Vagina (tissue), 2 donors: Measurements from ENCODE around the gene ALG3. TPM values are rescaled to one million over a fixed set of nuclear protein-coding genes. Genes with fewer than 3 reads are reported as not detected.

ENCODE experiments used
- DNase-seq, 2 donors: peaks; one replicate each; pipeline ENCODE4 v3.0.0-alpha.2; 2017; ENCODE audit errors: extremely low spot score in 2 of 2
- H3K27ac ChIP-seq: fragments of 200-600 bp; sonication (generic); one replicate; pipeline ENCODE4 v1.5.1; 2019
- H3K27me3 ChIP-seq: fragments of 200-600 bp; sonication (generic); one replicate; pipeline ENCODE4 v1.5.1; 2019
- H3K36me3 ChIP-seq, 2 donors: fragments of 200-600 bp; sonication (generic); one replicate each; pipeline ENCODE4 v1.5.1; 2017 to 2019
- H3K4me1 ChIP-seq: fragments of 200-600 bp; sonication (generic); one replicate; pipeline ENCODE4 v1.5.1; 2019
- H3K4me3 ChIP-seq, 2 donors: fragments of 200-600 bp; sonication (generic); 1 replicate in 1 of 2; 2 replicates in 1 of 2; pipeline ENCODE4 v1.5.1; 2016 to 2019
- H3K9me3 ChIP-seq: fragments of 200-600 bp; sonication (generic); one replicate; pipeline ENCODE4 v1.5.1; 2019
- POLR2A ChIP-seq, 2 donors: fragments of 450-650 bp; IDR thresholded peaks; one replicate each; pipeline ENCODE4 v1.6.1; 2017; ENCODE audit warnings: antibody characterized with exemption in 2 of 2, mild to moderate bottlenecking in 2 of 2, moderate library complexity in 2 of 2
- POLR2AphosphoS5 ChIP-seq, 2 donors: sonication (generic); formaldehyde crosslinking; IDR thresholded peaks; one replicate each; pipeline ENCODE4 v1.9.0; 2017; ENCODE audit warnings: antibody characterized with exemption in 2 of 2, mild to moderate bottlenecking in 2 of 2, low read depth in 1 of 2; ENCODE audit not compliant: insufficient read depth in 1 of 2
- intact Hi-C: fragments of 100-400 bp; cut with DNase I; formaldehyde crosslinking; loops from one replicate; pipeline ENCODE4 v1.15.1; 2023
- total RNA-seq: library from RNA; depleted of rRNA; stranded (reverse); fragments of >200 nt; gene quantifications from one replicate; pipeline ENCODE4 v1.2.3, GENCODE V29; 2016
- TF ChIP-seq, protein P1 (sequence below), 3 experiments: fragments of 450-650 bp in 2 of 3; fragments of 200-600 bp in 1 of 3; sonication (generic) in 1 of 3; IDR thresholded peaks; one replicate each; pipeline ENCODE4 v1.5.1; 2017 to 2019; ENCODE audit warnings: antibody characterized with exemption in 3 of 3, mild to moderate bottlenecking in 2 of 3, moderate library complexity in 2 of 3

The ALG3 gene
- total RNA-seq, 1 donor from 2014 or later = 58.2 TPM

DNA sequence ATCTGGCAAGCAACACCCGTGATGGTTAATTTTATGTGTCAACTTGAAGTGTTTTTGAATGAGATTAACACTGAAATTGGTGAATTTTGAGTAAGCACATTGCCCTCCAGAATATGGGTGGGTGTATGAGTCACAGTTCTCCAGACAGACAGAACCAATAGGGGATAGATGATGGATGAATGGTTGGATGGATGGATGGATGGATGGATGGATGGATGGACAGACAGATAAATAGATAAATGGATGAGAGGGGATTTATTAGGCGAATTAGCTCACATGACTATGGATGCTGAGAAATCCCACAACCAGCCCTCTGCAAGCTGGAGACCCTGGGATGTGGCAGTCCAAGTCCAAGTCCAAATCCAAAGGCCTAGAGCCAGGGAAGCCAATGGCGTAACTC is 24.8 kb downstream of the ALG3 start:
- no peak for TF ChIP-seq POLR2AphosphoS5 (IDR thresholded peaks at IDR 0.05; ENCODE audit: insufficient read depth in 1 of 2, low read depth in 1 of 2)
- TF ChIP-seq, protein P1, sequence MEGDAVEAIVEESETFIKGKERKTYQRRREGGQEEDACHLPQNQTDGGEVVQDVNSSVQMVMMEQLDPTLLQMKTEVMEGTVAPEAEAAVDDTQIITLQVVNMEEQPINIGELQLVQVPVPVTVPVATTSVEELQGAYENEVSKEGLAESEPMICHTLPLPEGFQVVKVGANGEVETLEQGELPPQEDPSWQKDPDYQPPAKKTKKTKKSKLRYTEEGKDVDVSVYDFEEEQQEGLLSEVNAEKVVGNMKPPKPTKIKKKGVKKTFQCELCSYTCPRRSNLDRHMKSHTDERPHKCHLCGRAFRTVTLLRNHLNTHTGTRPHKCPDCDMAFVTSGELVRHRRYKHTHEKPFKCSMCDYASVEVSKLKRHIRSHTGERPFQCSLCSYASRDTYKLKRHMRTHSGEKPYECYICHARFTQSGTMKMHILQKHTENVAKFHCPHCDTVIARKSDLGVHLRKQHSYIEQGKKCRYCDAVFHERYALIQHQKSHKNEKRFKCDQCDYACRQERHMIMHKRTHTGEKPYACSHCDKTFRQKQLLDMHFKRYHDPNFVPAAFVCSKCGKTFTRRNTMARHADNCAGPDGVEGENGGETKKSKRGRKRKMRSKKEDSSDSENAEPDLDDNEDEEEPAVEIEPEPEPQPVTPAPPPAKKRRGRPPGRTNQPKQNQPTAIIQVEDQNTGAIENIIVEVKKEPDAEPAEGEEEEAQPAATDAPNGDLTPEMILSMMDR (IDR thresholded peaks at IDR 0.05) = no peak
- no peak for TF ChIP-seq POLR2A (IDR thresholded peaks at IDR 0.05)

DNA sequence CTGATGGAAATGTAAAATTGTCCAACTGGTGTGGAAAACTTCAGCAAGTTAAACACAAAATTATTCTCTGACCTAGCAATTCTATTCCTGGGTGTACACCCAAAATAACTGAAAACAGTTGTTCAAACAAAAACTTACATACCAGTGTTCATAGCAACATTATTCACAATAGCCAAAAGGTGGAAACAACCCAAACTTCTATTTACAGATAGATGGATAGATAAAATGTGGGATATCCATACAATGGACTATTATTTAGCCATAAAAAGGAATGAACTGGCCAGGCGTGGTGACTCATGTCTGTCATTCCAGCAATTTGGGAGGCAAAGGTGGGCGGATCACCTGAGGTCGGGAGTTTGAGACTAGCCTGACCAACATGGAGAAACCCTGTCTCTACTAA is 26.2 kb downstream of the ALG3 start:
- intact Hi-C loops = no loop called here
- H3K4me1 ChIP-seq = no peaks in the 10 kb centered on the region
- H3K4me3 ChIP-seq = no peak overlapping the region
- H3K27ac ChIP-seq = no peak overlapping the region
- no peaks in the 10 kb centered on the region for H3K27me3 ChIP-seq
- H3K36me3 ChIP-seq = no peaks in the 10 kb centered on the region
- H3K9me3 ChIP-seq = no peaks in the 10 kb centered on the region
- no peak for TF ChIP-seq POLR2A (IDR thresholded peaks at IDR 0.05)
- TF ChIP-seq POLR2AphosphoS5 (IDR thresholded peaks at IDR 0.05; ENCODE audit: insufficient read depth in 1 of 2, low read depth in 1 of 2) = no peak
- DNase-seq = no peak

More for the DNA sequence above, 24.8 kb downstream of the ALG3 start:
- no peak overlapping the region for H3K4me3 ChIP-seq
- intact Hi-C loops = no loop called here
- no peak overlapping the region for H3K27ac ChIP-seq
- H3K4me1 ChIP-seq = peaks cover 4% of the 10 kb centered on the region
- H3K9me3 ChIP-seq = no peaks in the 10 kb centered on the region
- H3K27me3 ChIP-seq = peaks cover under 1% of the 10 kb centered on the region
- H3K36me3 ChIP-seq = no peaks in the 10 kb centered on the region
- DNase-seq = no peak

DNA sequence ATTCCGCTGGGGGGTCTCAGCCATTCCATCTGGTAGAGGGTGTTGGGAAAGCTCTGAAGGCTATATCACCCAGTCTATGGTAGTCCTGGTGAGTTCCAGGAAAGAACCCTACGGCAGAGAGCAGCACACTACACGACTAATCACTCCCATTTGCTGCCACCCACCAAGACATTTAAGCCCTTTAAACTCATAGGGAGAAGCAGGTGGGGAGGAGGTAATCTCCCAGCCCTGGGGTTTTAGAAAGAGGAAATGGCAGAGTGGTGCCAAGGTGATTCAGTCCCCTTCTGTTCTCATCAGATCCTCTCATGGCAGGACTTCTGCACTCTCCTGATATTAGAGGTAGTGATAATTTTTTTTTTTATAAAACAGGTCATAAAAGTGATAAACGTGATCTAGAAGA is 29.9 kb downstream of the ALG3 start:
- Histone ChIP-seq H3K36me3 (no peaks in the 10 kb centered on the region), H3K9me3 (no peaks in the 10 kb centered on the region), H3K4me3 (no peak overlapping the region), H3K4me1 (no peaks in the 10 kb centered on the region), H3K27ac (no peak overlapping the region), H3K27me3 (no peaks in the 10 kb centered on the region)
- intact Hi-C loops = no loop called here
- TF ChIP-seq, protein P1 (IDR thresholded peaks at IDR 0.05) = no peak
- DNase-seq = no peak

DNA sequence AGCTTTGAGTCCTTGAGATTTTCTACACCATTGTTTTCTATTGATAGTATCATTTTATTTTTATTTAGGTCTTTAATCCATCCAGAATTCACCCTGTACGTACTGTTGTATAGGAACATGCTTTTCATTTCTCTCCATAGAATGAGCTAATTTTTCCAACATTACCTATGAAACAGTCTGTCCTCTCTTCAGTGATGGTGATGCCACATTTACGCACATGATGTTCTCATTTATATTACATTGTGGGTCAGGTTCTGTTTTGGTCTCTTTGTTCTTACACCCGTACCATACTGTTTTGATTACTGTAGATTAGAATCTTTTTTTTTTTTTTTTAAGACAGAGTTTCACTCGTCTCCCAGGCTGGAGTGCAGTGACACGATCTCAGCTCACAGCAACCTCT is 37.0 kb downstream of the ALG3 start:
- Histone ChIP-seq H3K9me3 (no peaks in the 10 kb centered on the region), H3K4me1 (no peaks in the 10 kb centered on the region), H3K27ac (no peak overlapping the region), H3K4me3 (no peak overlapping the region), H3K27me3 (no peaks in the 10 kb centered on the region), H3K36me3 (no peaks in the 10 kb centered on the region)
- DNase-seq = no peak
- TF ChIP-seq POLR2A (IDR thresholded peaks at IDR 0.05) (no peak), POLR2AphosphoS5 (IDR thresholded peaks at IDR 0.05; ENCODE audit: insufficient read depth in 1 of 2, low read depth in 1 of 2) (no peak)
- TF ChIP-seq, protein P1 (IDR thresholded peaks at IDR 0.05) = no peak
- intact Hi-C loops = no loop called here

DNA sequence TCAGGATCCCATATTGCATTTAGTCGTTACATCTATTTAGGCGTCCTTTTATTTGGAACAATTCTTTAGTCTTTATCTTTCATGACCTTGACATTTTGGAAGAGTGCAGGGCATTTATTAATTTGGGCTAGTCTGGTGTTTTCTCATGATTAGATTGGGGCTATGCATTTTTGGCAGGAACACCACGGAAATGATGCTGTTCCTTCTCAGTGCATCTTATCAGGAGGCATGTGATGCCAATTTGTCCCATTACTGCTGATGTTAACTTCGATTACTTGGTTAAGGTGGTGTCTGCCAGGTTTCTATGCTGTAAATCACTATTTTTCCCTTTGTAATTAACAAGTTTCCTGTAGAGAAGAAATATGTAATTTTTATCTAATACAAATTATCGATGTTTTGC is 37.5 kb downstream of the ALG3 start:
- DNase-seq = no peak
- Histone ChIP-seq H3K27me3 (no peaks in the 10 kb centered on the region), H3K4me3 (no peak overlapping the region), H3K4me1 (no peaks in the 10 kb centered on the region), H3K9me3 (no peaks in the 10 kb centered on the region), H3K27ac (no peak overlapping the region), H3K36me3 (no peaks in the 10 kb centered on the region)
- TF ChIP-seq POLR2AphosphoS5 (IDR thresholded peaks at IDR 0.05; ENCODE audit: insufficient read depth in 1 of 2, low read depth in 1 of 2) (no peak), POLR2A (IDR thresholded peaks at IDR 0.05) (no peak)
- TF ChIP-seq, protein P1 (IDR thresholded peaks at IDR 0.05) = no peak
- intact Hi-C loops = no loop called here
